Measurements from ENCODE around the gene PFKFB1.

Gene PFKFB1

GRCh38 chrX:54885740-54886139, 108.2 kb downstream of the PFKFB1 start:
- Histone ChIP-seq H3K27ac (ENCODE audit: low read length) (no peak overlapping the region), H3K4me3 (ENCODE audit: low read length) (no peak overlapping the region), H3K9ac (ENCODE audit: low read length) (no peak overlapping the region), H3K27me3 (ENCODE audit: low read depth, low read length) (no peaks in the 10 kb centered on the region), H3K36me3 (replicated peaks; ENCODE audit: low read depth, low read length) (no peaks in the 10 kb centered on the region), H4K20me1 (ENCODE audit: insufficient read depth, low read length) (no peaks in the 10 kb centered on the region), H3K79me2 (ENCODE audit: low read length) (no peaks in the 10 kb centered on the region), H3K9me3 (ENCODE audit: insufficient read depth, low read length) (no peaks in the 10 kb centered on the region), H2AFZ (ENCODE audit: low read depth, low read length) (no peak overlapping the region), H3K4me1 (ENCODE audit: low read length) (no peaks in the 10 kb centered on the region), H3K4me2 (ENCODE audit: low read length) (no peak overlapping the region)
- TF ChIP-seq EZH2phosphoT487 (IDR thresholded peaks at IDR 0.05; ENCODE audit: low read depth) (no peak), CTCF (IDR thresholded peaks at IDR 0.05; ENCODE audit: low read depth, low read length) (no peak)
